Thyroid gland (tissue), 4 donors: Measurements from ENCODE around the gene FTSJ1.

Source experiments
- POLR2A ChIP-seq, 2 donors: fragments of 450-650 bp; IDR thresholded peaks; one replicate each; pipeline ENCODE4 v1.6.1; 2017; ENCODE audit warnings: antibody characterized with exemption in 2 of 2, mild to moderate bottlenecking in 2 of 2, moderate library complexity in 1 of 2
- TF ChIP-seq, protein P1 (sequence below), 6 experiments: fragments of 200-600 bp in 3 of 6; fragments of 450-650 bp in 3 of 6; sonication (generic) in 3 of 6; IDR thresholded peaks; one replicate each; pipeline ENCODE4 v1.5.1; 2016 to 2019; ENCODE audit warnings: antibody characterized with exemption in 6 of 6, mild to moderate bottlenecking in 2 of 6, inconsistent platforms in 1 of 6, moderate library complexity in 1 of 6

DNA sequence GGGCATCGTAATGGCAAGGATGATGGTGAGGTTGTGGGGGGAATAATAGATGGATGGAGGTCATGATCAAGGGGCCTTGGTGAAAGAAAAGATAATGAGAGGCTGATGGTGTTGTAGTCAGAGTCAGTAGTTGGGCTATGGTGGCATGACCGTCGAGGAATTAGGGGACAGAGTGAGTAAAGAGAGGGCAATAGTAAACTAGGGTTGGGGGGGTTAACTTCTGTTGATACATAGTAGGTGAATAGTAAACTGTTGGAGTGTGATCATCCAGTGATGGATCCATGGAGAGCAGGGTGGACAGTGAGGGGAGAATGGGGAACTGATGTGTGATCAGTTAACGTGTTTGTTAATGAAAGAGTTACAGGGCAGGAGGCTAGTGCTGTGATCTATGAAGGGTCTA lies 920 bp downstream of the FTSJ1 start:
- TF ChIP-seq, protein P1, sequence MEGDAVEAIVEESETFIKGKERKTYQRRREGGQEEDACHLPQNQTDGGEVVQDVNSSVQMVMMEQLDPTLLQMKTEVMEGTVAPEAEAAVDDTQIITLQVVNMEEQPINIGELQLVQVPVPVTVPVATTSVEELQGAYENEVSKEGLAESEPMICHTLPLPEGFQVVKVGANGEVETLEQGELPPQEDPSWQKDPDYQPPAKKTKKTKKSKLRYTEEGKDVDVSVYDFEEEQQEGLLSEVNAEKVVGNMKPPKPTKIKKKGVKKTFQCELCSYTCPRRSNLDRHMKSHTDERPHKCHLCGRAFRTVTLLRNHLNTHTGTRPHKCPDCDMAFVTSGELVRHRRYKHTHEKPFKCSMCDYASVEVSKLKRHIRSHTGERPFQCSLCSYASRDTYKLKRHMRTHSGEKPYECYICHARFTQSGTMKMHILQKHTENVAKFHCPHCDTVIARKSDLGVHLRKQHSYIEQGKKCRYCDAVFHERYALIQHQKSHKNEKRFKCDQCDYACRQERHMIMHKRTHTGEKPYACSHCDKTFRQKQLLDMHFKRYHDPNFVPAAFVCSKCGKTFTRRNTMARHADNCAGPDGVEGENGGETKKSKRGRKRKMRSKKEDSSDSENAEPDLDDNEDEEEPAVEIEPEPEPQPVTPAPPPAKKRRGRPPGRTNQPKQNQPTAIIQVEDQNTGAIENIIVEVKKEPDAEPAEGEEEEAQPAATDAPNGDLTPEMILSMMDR (IDR thresholded peaks at IDR 0.05) = no peak
- no peak for TF ChIP-seq POLR2A (IDR thresholded peaks at IDR 0.05)
